Measurements from ENCODE around the gene TRMU.

- TF ChIP-seq GATA2 (IDR thresholded peaks at IDR 0.05; ENCODE audit: low read depth, low read length): no peak
- no peak for TF ChIP-seq GATA3 (IDR thresholded peaks at IDR 0.05; ENCODE audit: low read depth, low read length)
Measured at GRCh38 chr22:46362934-46363515, 27.5 kb downstream of the TRMU start.

Data from SH-SY5Y (cell line).